BLaER1 treated with 17β-estradiol and CSF1 and Interleukin-3, amounts not matched to agents 10 nM and 100 nM (cell line): Measurements from ENCODE around the gene SLC2A14.
"Not testable (repeated sequence)": the region's sequence is repeated elsewhere in the genome, so short reads cannot be mapped to it uniquely, and the experiment has no call there.

ENCODE experiments used
- H3K27ac ChIP-seq, 11 experiments: shearing (Covaris generic); formaldehyde crosslinking; 2 replicates each; pipeline ENCODE4 v1.8.1; 2022
- H3K27me3 ChIP-seq, 11 experiments: shearing (Covaris generic); formaldehyde crosslinking; 2 replicates each; pipeline ENCODE4 v1.8.1; 2022
- H3K36me3 ChIP-seq, 11 experiments: shearing (Covaris generic); formaldehyde crosslinking; 2 replicates each; pipeline ENCODE4 v1.8.1; 2022
- H3K4me1 ChIP-seq, 10 experiments: shearing (Covaris generic); formaldehyde crosslinking; 2 replicates each; pipeline ENCODE4 v1.8.1; 2022
- H3K4me2 ChIP-seq, 11 experiments: shearing (Covaris generic); formaldehyde crosslinking; 2 replicates each; pipeline ENCODE4 v1.8.1; 2022
- H3K4me3 ChIP-seq, 10 experiments: shearing (Covaris generic); formaldehyde crosslinking; 2 replicates each; pipeline ENCODE4 v1.8.1; 2022
- H3K9ac ChIP-seq, 11 experiments: shearing (Covaris generic); formaldehyde crosslinking; 2 replicates each; pipeline ENCODE4 v1.8.1; 2022
- H3K9me3 ChIP-seq, 11 experiments: shearing (Covaris generic); formaldehyde crosslinking; replicated peaks in 1 of 11; 2 replicates each; pipeline ENCODE4 v1.8.1; 2022
- H4K20me1 ChIP-seq, 11 experiments: shearing (Covaris generic); formaldehyde crosslinking; 2 replicates each; pipeline ENCODE4 v1.8.1; 2022
- Cebpa-rat ChIP-seq, 11 experiments: shearing (Covaris generic); IDR thresholded peaks; 2 replicates each; pipeline ENCODE4 v1.8.1; 2022

Gene SLC2A14

GRCh38 chr12:7905071-7905470 is 32.4 kb upstream of the SLC2A14 start:
- H3K4me2 ChIP-seq, result peak overlapping the region; percentile 38 to 82 (median 70); a peak in 21 of 22 replicates
- H3K27ac ChIP-seq, result peak overlapping the region in 6 of 11 experiments; percentile 1 to 67 (median 58); a peak in 12 of 22 replicates
- no peaks in the 10 kb centered on the region for H3K9me3 ChIP-seq
- peak overlapping the region in 6 of 11 experiments; percentile 27 to 65 (median 58); a peak in 10 of 22 replicates for H3K9ac ChIP-seq
- TF ChIP-seq Cebpa-rat (IDR thresholded peaks at IDR 0.05), result no peak
- no peak overlapping the region for H3K4me3 ChIP-seq
- no peaks in the 10 kb centered on the region for H3K27me3 ChIP-seq
- H3K36me3 ChIP-seq, result no peaks in the 10 kb centered on the region
- H3K4me1 ChIP-seq, result peaks cover 19 to 34% (median 29%) of the 10 kb centered on the region in 10 experiments
- H4K20me1 ChIP-seq, result no peaks in the 10 kb centered on the region

GRCh38 chr12:7902416-7902815 is 29.7 kb upstream of the SLC2A14 start:
- H3K4me1 ChIP-seq, result peaks cover 19 to 34% (median 29%) of the 10 kb centered on the region in 10 experiments
- H3K27me3 ChIP-seq, H3K9me3 ChIP-seq, H3K27ac ChIP-seq, H3K9ac ChIP-seq, H3K36me3 ChIP-seq, H3K4me2 ChIP-seq, H3K4me3 ChIP-seq, H4K20me1 ChIP-seq: not testable (repeated sequence)

- Histone ChIP-seq H3K9me3 (no peaks in the 10 kb centered on the region), H3K27ac (no peak overlapping the region), H3K4me1 (peaks cover 0 to 9% (median 6%) of the 10 kb centered on the region in 10 experiments; a peak in 17 of 20 replicates), H3K4me3 (no peak overlapping the region), H3K36me3 (no peaks in the 10 kb centered on the region), H3K27me3 (no peaks in the 10 kb centered on the region), H4K20me1 (no peaks in the 10 kb centered on the region), H3K9ac (no peak overlapping the region), H3K4me2 (no peak overlapping the region)
- TF ChIP-seq Cebpa-rat (IDR thresholded peaks at IDR 0.05), result no peak
These were observed 27.0 kb upstream of the SLC2A14 start for GRCh38 chr12:7899755-7900154.

GRCh38 chr12:7896726-7897125 is 24.0 kb upstream of the SLC2A14 start:
- H4K20me1 ChIP-seq, H3K4me3 ChIP-seq, H3K27me3 ChIP-seq, H3K9ac ChIP-seq, H3K4me2 ChIP-seq, H3K9me3 ChIP-seq, H3K36me3 ChIP-seq, H3K27ac ChIP-seq: not testable (repeated sequence)
- peaks cover 0 to 13% (median 11%) of the 10 kb centered on the region in 10 experiments; a peak in 15 of 20 replicates for H3K4me1 ChIP-seq

GRCh38 chr12:7892186-7892980 is 19.7 kb upstream of the SLC2A14 start:
- H3K27me3 ChIP-seq, result no peaks in the 10 kb centered on the region
- peak overlapping the region in 6 of 11 experiments; percentile 28 to 92 (median 80); a peak in 11 of 22 replicates for H3K4me2 ChIP-seq
- peaks cover 0 to 10% (median 0%) of the 10 kb centered on the region in 11 experiments; a peak in 4 of 22 replicates for H3K9me3 ChIP-seq
- H3K4me1 ChIP-seq, result peaks cover 0 to 53% (median 30%) of the 10 kb centered on the region in 10 experiments; a peak in 16 of 20 replicates
- H3K9ac ChIP-seq, result no peak overlapping the region
- H4K20me1 ChIP-seq, result no peaks in the 10 kb centered on the region
- H3K36me3 ChIP-seq, result peaks cover 0 to 7% (median 0%) of the 10 kb centered on the region in 11 experiments; a peak in 1 of 22 replicates
- peak overlapping the region in 5 of 11 experiments; percentile 1 to 75 (median 13); a peak in 7 of 22 replicates for H3K27ac ChIP-seq
- H3K4me3 ChIP-seq, result no peak overlapping the region
- TF ChIP-seq Cebpa-rat (IDR thresholded peaks at IDR 0.05), result no peak

GRCh38 chr12:7884689-7885088 is 12.0 kb upstream of the SLC2A14 start:
- TF ChIP-seq Cebpa-rat (IDR thresholded peaks at IDR 0.05), result no peak
- H3K4me2 ChIP-seq, result peak overlapping the region; percentile 73 to 92 (median 85)
- peak overlapping the region in 9 of 11 experiments; percentile 44 to 78 (median 73); a peak in 18 of 22 replicates for H3K27ac ChIP-seq

GRCh38 chr12:7881736-7882120 is 9.0 kb upstream of the SLC2A14 start:
- H4K20me1 ChIP-seq, H3K4me3 ChIP-seq, H3K27me3 ChIP-seq, H3K9ac ChIP-seq, H3K36me3 ChIP-seq, H3K4me2 ChIP-seq: not testable (repeated sequence)
- H3K4me1 ChIP-seq, result peaks cover 25 to 49% (median 46%) of the 10 kb centered on the region in 10 experiments
- H3K27ac ChIP-seq, result peak overlapping the region in 1 of 11 experiments; percentile 58; a peak in 1 of 22 replicates
- H3K9me3 ChIP-seq, result peaks cover 0 to 17% (median 8%) of the 10 kb centered on the region in 11 experiments; a peak in 9 of 22 replicates

More at GRCh38 chr12:7884689-7885088, 12.0 kb upstream of the SLC2A14 start:
- H4K20me1 ChIP-seq, result no peaks in the 10 kb centered on the region
- peak overlapping the region in 5 of 10 experiments; percentile 3 to 38 (median 33); a peak in 4 of 20 replicates for H3K4me3 ChIP-seq
- peaks cover 0 to 24% (median 9%) of the 10 kb centered on the region in 11 experiments; a peak in 10 of 22 replicates for H3K9me3 ChIP-seq
- H3K27me3 ChIP-seq, result no peaks in the 10 kb centered on the region
- H3K9ac ChIP-seq, result peak overlapping the region in 9 of 11 experiments; percentile 29 to 65 (median 55); a peak in 16 of 22 replicates
- H3K4me1 ChIP-seq, result peaks cover 25 to 73% (median 47%) of the 10 kb centered on the region in 10 experiments
- H3K36me3 ChIP-seq, result peaks cover 0 to 9% (median 0%) of the 10 kb centered on the region in 11 experiments; a peak in 4 of 22 replicates

GRCh38 chr12:7880952-7881735 is 8.4 kb upstream of the SLC2A14 start:
- H3K4me1 ChIP-seq, result peaks cover 20 to 43% (median 40%) of the 10 kb centered on the region in 10 experiments

GRCh38 chr12:7879246-7879645 is 6.5 kb upstream of the SLC2A14 start:
- Histone ChIP-seq H3K27me3 (no peaks in the 10 kb centered on the region), H3K36me3 (peaks cover 0 to 5% (median 0%) of the 10 kb centered on the region in 11 experiments; a peak in 4 of 22 replicates), H3K27ac (no peak overlapping the region), H4K20me1 (no peaks in the 10 kb centered on the region), H3K9me3 (peaks cover 0 to 17% (median 8%) of the 10 kb centered on the region in 11 experiments; a peak in 9 of 22 replicates), H3K9ac (no peak overlapping the region), H3K4me1 (peaks cover 3 to 24% (median 21%) of the 10 kb centered on the region in 10 experiments), H3K4me3 (no peak overlapping the region), H3K4me2 (no peak overlapping the region)
- no peak for TF ChIP-seq Cebpa-rat (IDR thresholded peaks at IDR 0.05)

More at GRCh38 chr12:7880952-7881735, 8.4 kb upstream of the SLC2A14 start:
- H3K27ac ChIP-seq, H3K36me3 ChIP-seq, H4K20me1 ChIP-seq, H3K4me3 ChIP-seq, H3K9ac ChIP-seq, H3K27me3 ChIP-seq, H3K4me2 ChIP-seq: not testable (repeated sequence)
- peaks cover 0 to 17% (median 8%) of the 10 kb centered on the region in 11 experiments; a peak in 9 of 22 replicates for H3K9me3 ChIP-seq
